IMR-90 (cell line): ENCODE measurements around the gene TMPRSS9. TPM values are rescaled to one million over a fixed set of nuclear protein-coding genes. Genes with fewer than 3 reads are reported as not detected.

ENCODE experiments used
- ATAC-seq: fragments of 200-7000 bp; cut with Tn5 transposase; 2 replicates; pipeline ENCODE4 v1.9.1; 2020; ENCODE audit warnings: low read depth, mild to moderate bottlenecking, moderate library complexity
- BruUV-seq: library from RNA; stranded (reverse); fragments of 400-500 nt; replicated peaks from 2 replicates; lab custom pipeline; 2021; lab: Mats Ljungman, UMichigan
- CTCF ChIA-PET: fragments of 300-600 bp; formaldehyde crosslinking; extraction: SDS; loops from one replicate; lab custom pipeline; 2021; ENCODE audit warnings: antibody characterized with exemption; lab: Yijun Ruan, JAX
- POLR2A ChIA-PET: fragments of 300-600 bp; sonication (Branson Sonifier 250); formaldehyde crosslinking; loops from one replicate; lab custom pipeline; 2022; ENCODE audit warnings: antibody characterized with exemption; ENCODE audit not compliant: unreplicated experiment; lab: Charles Lee
- DNase-seq: peaks from one replicate; pipeline ENCODE4 v3.0.0; 2013
- H2AFZ ChIP-seq: replicated peaks from 2 replicates; pipeline ENCODE3; 2013; ENCODE audit warnings: low read length, mild to moderate bottlenecking; ENCODE audit not compliant: poor library complexity
- H2AK5ac ChIP-seq: 2 replicates; pipeline ENCODE4 v1.6.1; 2013; ENCODE audit warnings: low read depth, low read length, inconsistent platforms
- H2AK9ac ChIP-seq: replicated peaks from 2 replicates; pipeline ENCODE3; 2013; ENCODE audit warnings: mild to moderate bottlenecking, low read depth, low read length, moderate library complexity; ENCODE audit not compliant: poor library complexity
- H2BK120ac ChIP-seq: 2 replicates; pipeline ENCODE4 v1.6.1; 2013; ENCODE audit warnings: low read depth, low read length, inconsistent platforms
- H2BK15ac ChIP-seq: 3 replicates; pipeline ENCODE4 v1.6.1; 2013; ENCODE audit warnings: low read depth, low read length, inconsistent platforms
- H2BK20ac ChIP-seq: 2 replicates; pipeline ENCODE4 v1.6.1; 2013; ENCODE audit warnings: low read depth, mild to moderate bottlenecking, inconsistent platforms, low read length, moderate library complexity
- H2BK5ac ChIP-seq: 2 replicates; pipeline ENCODE4 v1.6.1; 2013; ENCODE audit warnings: mild to moderate bottlenecking, low read depth, low read length, inconsistent platforms; ENCODE audit not compliant: poor library complexity, severe bottlenecking
- H3K14ac ChIP-seq: replicated peaks from 2 replicates; pipeline ENCODE4 v1.6.1; 2013; ENCODE audit warnings: low read depth, low read length, inconsistent platforms
- H3K18ac ChIP-seq: 2 replicates; pipeline ENCODE4 v1.6.1; 2013; ENCODE audit warnings: low read depth, low read length, control low read depth
- H3K23ac ChIP-seq: 2 replicates; pipeline ENCODE4 v1.6.1; 2013; ENCODE audit warnings: low read depth, low read length, inconsistent platforms
- H3K27ac ChIP-seq: 2 replicates; pipeline ENCODE4 v1.5.1; 2013; ENCODE audit warnings: mild to moderate bottlenecking, control low read depth, low read length; ENCODE audit not compliant: insufficient read depth
- H3K27me3 ChIP-seq: 2 replicates; pipeline ENCODE4 v1.6.1; 2013; ENCODE audit warnings: low read length; ENCODE audit not compliant: control insufficient read depth, insufficient read depth
- H3K36me3 ChIP-seq: 2 replicates; pipeline ENCODE4 v1.6.1; 2013; ENCODE audit warnings: low read length, mixed read lengths; ENCODE audit not compliant: control insufficient read depth, insufficient read depth
- H3K4ac ChIP-seq: 2 replicates; pipeline ENCODE4 v1.6.1; 2013; ENCODE audit warnings: low read depth, low read length, inconsistent platforms
- H3K4me1 ChIP-seq: 2 replicates; pipeline ENCODE4 v1.6.1; 2013; ENCODE audit warnings: low read length, mixed read lengths; ENCODE audit not compliant: control insufficient read depth, insufficient read depth
- H3K4me2 ChIP-seq: 2 replicates; pipeline ENCODE4 v1.6.1; 2013; ENCODE audit warnings: low read depth, mild to moderate bottlenecking, control low read depth, low read length, moderate library complexity
- H3K4me3 ChIP-seq: 2 replicates; pipeline ENCODE4 v1.5.1; 2013; ENCODE audit warnings: low read depth, mild to moderate bottlenecking, control low read depth, low read length, moderate library complexity; ENCODE audit not compliant: insufficient read depth
- H3K56ac ChIP-seq: 2 replicates; pipeline ENCODE4 v1.6.1; 2013; ENCODE audit warnings: low read length, inconsistent platforms; ENCODE audit not compliant: insufficient read depth; ENCODE audit errors: extremely low read depth
- H3K79me1 ChIP-seq, 2 experiments: 2 replicates each; pipeline ENCODE4 v1.6.1; 2013; ENCODE audit warnings: low read length in 2 of 2, inconsistent platforms in 1 of 2, low read depth in 1 of 2
- H3K9ac ChIP-seq: 2 replicates; pipeline ENCODE4 v1.6.1; 2013; ENCODE audit warnings: low read depth, low read length, control low read depth
- H3K9me1 ChIP-seq: 2 replicates; pipeline ENCODE4 v1.6.1; 2013; ENCODE audit warnings: low read length, inconsistent platforms; ENCODE audit not compliant: insufficient read depth
- H3K9me3 ChIP-seq: 2 replicates; pipeline ENCODE4 v1.6.1; 2013; ENCODE audit warnings: low read length; ENCODE audit not compliant: control insufficient read depth, insufficient read depth
- H4K20me1 ChIP-seq: 2 replicates; pipeline ENCODE4 v1.6.1; 2013; ENCODE audit warnings: low read length, inconsistent platforms; ENCODE audit not compliant: insufficient read depth
- H4K5ac ChIP-seq: 2 replicates; pipeline ENCODE4 v1.6.1; 2013; ENCODE audit warnings: mild to moderate bottlenecking, low read depth, low read length, control low read depth
- H4K8ac ChIP-seq, 2 experiments: 2 replicates each; pipeline ENCODE4 v1.6.1; 2013; ENCODE audit warnings: low read depth in 2 of 2, low read length in 2 of 2, control low read depth in 1 of 2, inconsistent platforms in 1 of 2
- H4K91ac ChIP-seq: 2 replicates; pipeline ENCODE4 v1.6.1; 2013; ENCODE audit warnings: low read depth, low read length, inconsistent platforms; ENCODE audit not compliant: insufficient read depth
- POLR2A ChIP-seq: IDR thresholded peaks from 2 replicates; pipeline ENCODE4 v1.6.1; 2012; ENCODE audit warnings: mild to moderate bottlenecking, low read depth, low read length
- WGBS, 2 experiments: methylation state at CpG; one replicate each; pipeline versions ENCODE4 v1.1.5 to v1.1.7; 2013; ENCODE audit warnings: missing lambda C conversion rate in 2 of 2; ENCODE audit not compliant: insufficient read length in 1 of 2; ENCODE audit errors: extremely low coverage in 2 of 2; 5-methylcytosine and 5-hydroxymethylcytosine counted together
- dilution Hi-C: fragments of 300-500 bp; cut with HindIII; formaldehyde crosslinking; loops from one replicate; pipeline ENCODE4 v1.14.3; 2018; ENCODE audit warnings: low sequenced_read_pairs; ENCODE audit not compliant: unreplicated experiment
- in situ Hi-C: fragments of 300-500 bp; cut with MboI; formaldehyde crosslinking; loops from 3 replicates; pipeline ENCODE4 v1.14.3; 2019; ENCODE audit warnings: low sequenced_read_pairs, inconsistent platforms, mixed read lengths
- intact Hi-C: fragments of 100-400 bp; cut with micrococcal nuclease; formaldehyde crosslinking; loops from 2 replicates; pipeline ENCODE4 v1.10.0; 2022
- polyA plus RNA-seq, 3 experiments: library from polyadenylated mRNA; depleted of rRNA; stranded (reverse); fragments of >200 nt; gene quantifications; 2 replicates each; pipeline ENCODE4 v1.2.3, GENCODE V29; 2012; ENCODE audit warnings: low replicate concordance in 1 of 3
- total RNA-seq: library from RNA; depleted of rRNA; stranded (reverse); fragments of >200 nt; gene quantifications from 2 replicates; pipeline ENCODE4 v1.2.3, GENCODE V29; 2012
- TF ChIP-seq, protein P1 (sequence below): fragments of 150-350 bp; IDR thresholded peaks from 2 replicates; pipeline ENCODE4 v1.6.1; 2017; ENCODE audit warnings: mild to moderate bottlenecking, antibody characterized with exemption, low read length, low read depth

Gene TMPRSS9
- total and polyA plus RNA-seq, 2 of the 4 experiments (the other 2 are of a cell fraction) = not detected

DNA sequence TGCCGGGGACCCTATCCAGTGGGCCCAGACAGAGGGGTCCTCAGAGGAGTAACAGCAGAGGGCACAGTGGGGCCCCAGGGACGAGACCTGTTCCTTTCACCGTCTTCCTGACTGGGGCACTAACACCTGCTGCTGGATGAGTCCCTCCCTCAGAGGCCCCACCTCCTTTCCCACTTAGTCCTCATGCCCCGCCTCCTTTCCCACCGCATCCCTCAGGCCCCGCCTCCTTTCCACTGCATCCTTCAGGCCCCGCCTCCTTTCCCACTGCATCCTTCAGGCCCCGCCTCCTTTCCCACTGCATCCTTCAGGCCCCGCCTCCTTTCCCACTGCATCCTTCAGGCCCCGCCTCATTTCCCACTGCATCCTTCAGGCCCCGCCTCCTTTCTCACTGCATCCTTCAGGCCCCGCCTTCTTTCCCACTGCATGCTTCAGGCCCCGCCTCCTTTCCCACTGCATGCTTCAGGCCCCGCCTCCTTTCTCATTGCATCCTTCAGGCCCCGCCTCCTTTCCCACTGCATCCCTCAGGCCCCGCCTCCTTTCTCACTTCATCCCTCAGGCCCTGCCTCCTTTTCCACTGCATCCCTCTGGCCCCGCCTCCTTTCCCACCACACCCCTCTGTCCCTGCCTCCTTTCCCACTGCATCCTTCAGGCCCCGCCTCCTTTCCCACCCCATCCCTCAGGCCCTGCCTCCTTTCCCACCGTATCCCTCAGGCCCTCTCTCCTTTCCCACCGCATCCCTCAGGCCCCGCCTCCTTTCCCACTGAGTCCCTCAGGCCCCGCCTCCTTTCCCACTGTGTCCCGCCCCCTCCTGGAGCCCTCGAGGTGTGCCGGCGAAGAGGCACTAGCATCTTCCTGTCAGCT is 24.8 kb upstream of the TMPRSS9 start:
- Histone ChIP-seq H3K36me3 (peaks cover 6% of the 10 kb centered on the region; the same call in 1 of the 2 replicates), H3K9me1 (peaks cover 13% of the 10 kb centered on the region), H3K23ac (no peak overlapping the region), H2AFZ (peak overlapping the region; percentile 32), H3K79me1 (peaks cover 32 to 64% of the 10 kb centered on the region in 2 experiments), H4K8ac (no peak overlapping the region), H3K14ac (no peak overlapping the region), H2BK5ac (no peak overlapping the region), H3K18ac (no peak overlapping the region), H3K9ac (no peak overlapping the region), H3K4me2 (no peak overlapping the region), H3K27me3 (no peaks in the 10 kb centered on the region), H3K9me3 (no peaks in the 10 kb centered on the region), H4K91ac (no peak overlapping the region), H3K4me3 (no peak overlapping the region), H2BK15ac (no peak overlapping the region), H4K5ac (no peak overlapping the region), H2BK20ac (no peak overlapping the region), H2BK120ac (no peak overlapping the region), H3K56ac (no peak overlapping the region), H3K4me1 (no peaks in the 10 kb centered on the region), H3K4ac (no peak overlapping the region), H3K27ac (no peak overlapping the region), H2AK9ac (peak overlapping the region; percentile 42), H4K20me1 (peaks cover 41% of the 10 kb centered on the region), H2AK5ac (no peak overlapping the region)
- no TSS peak for BruUV-seq
- CTCF ChIA-PET = no interaction called here
- intact Hi-C loops (no loop called here), in situ Hi-C loops (no loop called here), dilution Hi-C loops (no loop called here)
- WGBS, 2 experiments = 94% methylated on average over 11 of the region's 26 CpGs; no CpG with 5 or more reads in 1 of the 2 experiments
- TF ChIP-seq POLR2A = no peak
- TF ChIP-seq, protein P1, sequence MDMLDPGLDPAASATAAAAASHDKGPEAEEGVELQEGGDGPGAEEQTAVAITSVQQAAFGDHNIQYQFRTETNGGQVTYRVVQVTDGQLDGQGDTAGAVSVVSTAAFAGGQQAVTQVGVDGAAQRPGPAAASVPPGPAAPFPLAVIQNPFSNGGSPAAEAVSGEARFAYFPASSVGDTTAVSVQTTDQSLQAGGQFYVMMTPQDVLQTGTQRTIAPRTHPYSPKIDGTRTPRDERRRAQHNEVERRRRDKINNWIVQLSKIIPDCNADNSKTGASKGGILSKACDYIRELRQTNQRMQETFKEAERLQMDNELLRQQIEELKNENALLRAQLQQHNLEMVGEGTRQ = no peak
- POLR2A ChIA-PET = no interaction called here
- no peak for DNase-seq
- ATAC-seq = no peak
